Measurements from ENCODE around the gene ALX3.

ALX3 gene

DNA sequence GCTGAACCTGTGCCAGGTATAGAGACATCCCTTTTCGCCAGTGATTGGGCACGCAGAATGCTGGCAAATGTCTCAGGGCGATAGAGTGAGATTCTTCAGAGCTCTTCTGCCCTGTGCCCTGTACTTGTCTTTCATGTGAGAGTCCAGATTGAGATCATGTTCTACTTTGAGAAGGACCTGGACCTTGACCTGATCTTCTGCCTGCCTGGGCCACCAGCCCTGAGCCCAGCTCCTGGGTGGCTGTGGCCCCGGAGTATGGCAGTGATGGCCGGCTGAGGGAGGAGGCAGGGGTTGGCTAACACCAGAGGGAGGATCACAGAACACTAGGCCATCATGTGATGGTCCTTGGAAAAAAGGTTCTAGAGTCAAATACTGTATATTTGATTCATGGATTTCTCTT, 22.2 kb downstream of the ALX3 start:
- Histone ChIP-seq H4K91ac (ENCODE audit: low read depth, low read length, poor library complexity) (no peak overlapping the region), H3K4me3 (ENCODE audit: low read length in 2 of 2) (no peak overlapping the region), H3K4me2 (ENCODE audit: insufficient read depth, low read length, poor library complexity, severe bottlenecking) (no peak overlapping the region), H3K4me1 (ENCODE audit: control insufficient read depth in 2 of 2, insufficient read depth in 1 of 2, low read depth in 1 of 2, low read length in 2 of 2) (peaks cover 0 to 4% of the 10 kb centered on the region in 2 donors), H2BK5ac (ENCODE audit: low read length) (no peak overlapping the region), H3K27ac (replicated peaks; ENCODE audit: low read length) (no peak overlapping the region), H3K14ac (ENCODE audit: low read length) (no peak overlapping the region), H3K23ac (ENCODE audit: low read depth, low read length, poor library complexity) (no peak overlapping the region), H2AK5ac (ENCODE audit: low read depth, low read length) (no peak overlapping the region), H3K36me3 (replicated peaks in 1 of 2; ENCODE audit: control insufficient read depth in 2 of 2, insufficient read depth in 2 of 2, low read length in 2 of 2) (peaks cover 71 to 98% of the 10 kb centered on the region in 2 donors), H2BK12ac (ENCODE audit: low read length) (no peak overlapping the region), H3K9me3 (replicated peaks in 1 of 2; ENCODE audit: control insufficient read depth in 2 of 2, insufficient read depth in 1 of 2, low read depth in 1 of 2, low read length in 2 of 2) (no peaks in the 10 kb centered on the region), H2BK15ac (ENCODE audit: low read length) (no peak overlapping the region), H3K79me1 (ENCODE audit: low read depth, low read length) (no peaks in the 10 kb centered on the region), H2BK120ac (ENCODE audit: low read depth, low read length) (no peak overlapping the region), H3K4ac (ENCODE audit: low read length) (no peak overlapping the region), H3K18ac (ENCODE audit: low read length) (no peak overlapping the region), H3K27me3 (ENCODE audit: control insufficient read depth in 3 of 3, insufficient read depth in 3 of 3, low read depth in 1 of 3, low read length in 3 of 3) (no peaks in the 10 kb centered on the region), H2AFZ (ENCODE audit: low read length) (no peak overlapping the region), H4K8ac (ENCODE audit: low read depth, low read length) (no peak overlapping the region), H3K9ac (ENCODE audit: low read depth, low read length, poor library complexity) (no peak overlapping the region)
- no peak for DNase-seq (ENCODE audit: low spot score)
- no CpG with 5 or more reads among the region's 5 CpGs for WGBS, 2 donors (ENCODE audit: extremely low coverage in 2 of 2, insufficient read length in 2 of 2, insufficient replicate concordance in 1 of 2)

- no peak overlapping the region for H4K8ac ChIP-seq (ENCODE audit: low read depth, low read length)
Measured at GRCh38 chr1:110047463-110047862, 23.0 kb downstream of the ALX3 start.

GRCh38 chr1:110043016-110043415, 27.5 kb downstream of the ALX3 start:
- no peak overlapping the region for H2AFZ ChIP-seq (ENCODE audit: low read length)
- no peak overlapping the region for H3K9ac ChIP-seq (ENCODE audit: low read depth, low read length, poor library complexity)
- H4K8ac ChIP-seq (ENCODE audit: low read depth, low read length), result no peak overlapping the region
- no peak for DNase-seq (ENCODE audit: low spot score)
- no peak overlapping the region for H3K27ac ChIP-seq (replicated peaks; ENCODE audit: low read length)
- H2BK120ac ChIP-seq (ENCODE audit: low read depth, low read length), result no peak overlapping the region
- H2BK15ac ChIP-seq (ENCODE audit: low read length), result no peak overlapping the region
- H3K36me3 ChIP-seq (replicated peaks in 1 of 2; ENCODE audit: control insufficient read depth in 2 of 2, insufficient read depth in 2 of 2, low read length in 2 of 2), result peaks cover 74 to 98% of the 10 kb centered on the region in 2 donors
- no peak overlapping the region for H3K4ac ChIP-seq (ENCODE audit: low read length)
- no peak overlapping the region for H2AK5ac ChIP-seq (ENCODE audit: low read depth, low read length)
- peak overlapping the region; percentile 5 for H3K23ac ChIP-seq (ENCODE audit: low read depth, low read length, poor library complexity)
- no peak overlapping the region for H2BK5ac ChIP-seq (ENCODE audit: low read length)
- no peak overlapping the region for H2BK12ac ChIP-seq (ENCODE audit: low read length)
- no peak overlapping the region for H3K4me3 ChIP-seq (ENCODE audit: low read length in 2 of 2)
- H3K79me1 ChIP-seq (ENCODE audit: low read depth, low read length), result peaks cover 6% of the 10 kb centered on the region
- H3K9me3 ChIP-seq (replicated peaks in 1 of 2; ENCODE audit: control insufficient read depth in 2 of 2, insufficient read depth in 1 of 2, low read depth in 1 of 2, low read length in 2 of 2), result no peaks in the 10 kb centered on the region
- no CpG with 5 or more reads among the region's 10 CpGs for WGBS, 2 donors (ENCODE audit: extremely low coverage in 2 of 2, insufficient read length in 2 of 2, insufficient replicate concordance in 1 of 2)
- H3K27me3 ChIP-seq (ENCODE audit: control insufficient read depth in 3 of 3, insufficient read depth in 3 of 3, low read depth in 1 of 3, low read length in 3 of 3), result no peaks in the 10 kb centered on the region
- H3K14ac ChIP-seq (ENCODE audit: low read length), result no peak overlapping the region
- peaks cover 1 to 17% of the 10 kb centered on the region in 2 donors for H3K4me1 ChIP-seq (ENCODE audit: control insufficient read depth in 2 of 2, insufficient read depth in 1 of 2, low read depth in 1 of 2, low read length in 2 of 2)
- no peak overlapping the region for H3K18ac ChIP-seq (ENCODE audit: low read length)
- H3K4me2 ChIP-seq (ENCODE audit: insufficient read depth, low read length, poor library complexity, severe bottlenecking), result no peak overlapping the region
- H4K91ac ChIP-seq (ENCODE audit: low read depth, low read length, poor library complexity), result no peak overlapping the region

More at GRCh38 chr1:110047463-110047862, 23.0 kb downstream of the ALX3 start:
- H3K4me1 ChIP-seq (ENCODE audit: control insufficient read depth in 2 of 2, insufficient read depth in 1 of 2, low read depth in 1 of 2, low read length in 2 of 2), result peaks cover 0 to 11% of the 10 kb centered on the region in 2 donors
- no peak overlapping the region for H3K4me3 ChIP-seq (ENCODE audit: low read length in 2 of 2)
- no peak overlapping the region for H3K18ac ChIP-seq (ENCODE audit: low read length)
- no peak for DNase-seq (ENCODE audit: low spot score)
- no peak overlapping the region for H2AK5ac ChIP-seq (ENCODE audit: low read depth, low read length)
- H3K23ac ChIP-seq (ENCODE audit: low read depth, low read length, poor library complexity), result no peak overlapping the region
- no peak overlapping the region for H4K91ac ChIP-seq (ENCODE audit: low read depth, low read length, poor library complexity)
- H3K36me3 ChIP-seq (replicated peaks in 1 of 2; ENCODE audit: control insufficient read depth in 2 of 2, insufficient read depth in 2 of 2, low read length in 2 of 2), result peaks cover 72 to 98% of the 10 kb centered on the region in 2 donors
- no peak overlapping the region for H3K4ac ChIP-seq (ENCODE audit: low read length)
- peaks cover 3% of the 10 kb centered on the region for H3K79me1 ChIP-seq (ENCODE audit: low read depth, low read length)
- H3K27me3 ChIP-seq (ENCODE audit: control insufficient read depth in 3 of 3, insufficient read depth in 3 of 3, low read depth in 1 of 3, low read length in 3 of 3), result no peaks in the 10 kb centered on the region
- H2BK12ac ChIP-seq (ENCODE audit: low read length), result no peak overlapping the region
- no peak overlapping the region for H2BK120ac ChIP-seq (ENCODE audit: low read depth, low read length)
- H3K27ac ChIP-seq (replicated peaks; ENCODE audit: low read length), result no peak overlapping the region
- H3K4me2 ChIP-seq (ENCODE audit: insufficient read depth, low read length, poor library complexity, severe bottlenecking), result no peak overlapping the region
- no peak overlapping the region for H3K14ac ChIP-seq (ENCODE audit: low read length)
- H2BK15ac ChIP-seq (ENCODE audit: low read length), result no peak overlapping the region
- no peak overlapping the region for H2BK5ac ChIP-seq (ENCODE audit: low read length)
- no peak overlapping the region for H2AFZ ChIP-seq (ENCODE audit: low read length)
- no CpG with 5 or more reads among the region's 3 CpGs for WGBS, 2 donors (ENCODE audit: extremely low coverage in 2 of 2, insufficient read length in 2 of 2, insufficient replicate concordance in 1 of 2)
- no peaks in the 10 kb centered on the region for H3K9me3 ChIP-seq (replicated peaks in 1 of 2; ENCODE audit: control insufficient read depth in 2 of 2, insufficient read depth in 1 of 2, low read depth in 1 of 2, low read length in 2 of 2)
- no peak overlapping the region for H3K9ac ChIP-seq (ENCODE audit: low read depth, low read length, poor library complexity)

DNA sequence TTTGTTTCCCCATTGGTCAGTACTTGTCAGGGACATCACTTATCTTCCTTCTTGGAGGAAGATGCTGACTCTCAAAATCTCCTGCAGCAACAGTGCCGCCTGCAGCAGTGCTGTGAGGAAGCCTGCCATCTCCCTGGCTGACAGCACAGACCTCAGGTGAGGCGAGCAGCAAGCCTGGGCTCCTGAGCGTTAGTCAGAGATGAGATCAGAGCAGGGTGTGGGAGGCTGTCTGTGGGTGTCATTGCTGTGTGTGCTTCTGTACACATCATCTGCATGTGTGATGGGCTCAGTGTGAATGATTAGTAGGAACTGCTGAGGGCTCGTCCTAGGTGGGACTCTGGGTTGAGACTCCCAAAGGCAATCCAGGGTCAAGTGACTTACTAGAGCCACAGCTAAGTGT, 29.9 kb downstream of the ALX3 start:
- no CpG with 5 or more reads among the region's 4 CpGs for WGBS, 2 donors (ENCODE audit: extremely low coverage in 2 of 2, insufficient read length in 2 of 2, insufficient replicate concordance in 1 of 2)
- Histone ChIP-seq H4K8ac (ENCODE audit: low read depth, low read length) (no peak overlapping the region), H3K27me3 (ENCODE audit: control insufficient read depth in 3 of 3, insufficient read depth in 3 of 3, low read depth in 1 of 3, low read length in 3 of 3) (no peaks in the 10 kb centered on the region), H4K91ac (ENCODE audit: low read depth, low read length, poor library complexity) (no peak overlapping the region), H3K23ac (ENCODE audit: low read depth, low read length, poor library complexity) (no peak overlapping the region), H3K4me3 (ENCODE audit: low read length in 2 of 2) (no peak overlapping the region), H3K4me2 (ENCODE audit: insufficient read depth, low read length, poor library complexity, severe bottlenecking) (no peak overlapping the region), H3K27ac (replicated peaks; ENCODE audit: low read length) (no peak overlapping the region), H3K14ac (ENCODE audit: low read length) (no peak overlapping the region), H2AFZ (ENCODE audit: low read length) (no peak overlapping the region), H2BK5ac (ENCODE audit: low read length) (no peak overlapping the region), H2BK12ac (ENCODE audit: low read length) (no peak overlapping the region), H2BK120ac (ENCODE audit: low read depth, low read length) (no peak overlapping the region), H3K4me1 (ENCODE audit: control insufficient read depth in 2 of 2, insufficient read depth in 1 of 2, low read depth in 1 of 2, low read length in 2 of 2) (peaks cover 2 to 20% of the 10 kb centered on the region in 2 donors), H3K9me3 (replicated peaks in 1 of 2; ENCODE audit: control insufficient read depth in 2 of 2, insufficient read depth in 1 of 2, low read depth in 1 of 2, low read length in 2 of 2) (no peaks in the 10 kb centered on the region), H3K9ac (ENCODE audit: low read depth, low read length, poor library complexity) (no peak overlapping the region), H3K36me3 (replicated peaks in 1 of 2; ENCODE audit: control insufficient read depth in 2 of 2, insufficient read depth in 2 of 2, low read length in 2 of 2) (peaks cover 59 to 92% of the 10 kb centered on the region in 2 donors), H2AK5ac (ENCODE audit: low read depth, low read length) (no peak overlapping the region), H3K79me1 (ENCODE audit: low read depth, low read length) (peaks cover 6% of the 10 kb centered on the region), H3K18ac (ENCODE audit: low read length) (no peak overlapping the region), H3K4ac (ENCODE audit: low read length) (no peak overlapping the region), H2BK15ac (ENCODE audit: low read length) (no peak overlapping the region)
- no peak for DNase-seq (ENCODE audit: low spot score)
